ENCODE measurements around the gene PRELID3B.

The PRELID3B gene

GRCh38 chr20:59024111-59024530, 18.5 kb downstream of the PRELID3B start:
- peaks cover 71% of the 10 kb centered on the region for H3K36me3 ChIP-seq (replicated peaks; ENCODE audit: low read depth, low read length)
- TF ChIP-seq EZH2phosphoT487 (IDR thresholded peaks at IDR 0.05; ENCODE audit: low read depth): no peak
- TF ChIP-seq CTCF (IDR thresholded peaks at IDR 0.05; ENCODE audit: low read depth, low read length): no peak
- H3K79me2 ChIP-seq (ENCODE audit: low read length): peaks cover 50% of the 10 kb centered on the region
- no peak overlapping the region for H3K4me3 ChIP-seq (ENCODE audit: low read length)
- H3K4me1 ChIP-seq (ENCODE audit: low read length): peaks cover 7% of the 10 kb centered on the region
- H3K9me3 ChIP-seq (ENCODE audit: insufficient read depth, low read length): no peaks in the 10 kb centered on the region
- peaks cover 53% of the 10 kb centered on the region for H4K20me1 ChIP-seq (ENCODE audit: insufficient read depth, low read length)
- H3K4me2 ChIP-seq (ENCODE audit: low read length): no peak overlapping the region
- no peak overlapping the region for H3K9ac ChIP-seq (ENCODE audit: low read length)
- no peaks in the 10 kb centered on the region for H3K27me3 ChIP-seq (ENCODE audit: low read depth, low read length)
- H3K27ac ChIP-seq (ENCODE audit: low read length): no peak overlapping the region
- H2AFZ ChIP-seq (ENCODE audit: low read depth, low read length): no peak overlapping the region

GRCh38 chr20:59023616-59024015, 19.0 kb downstream of the PRELID3B start:
- peaks cover 45% of the 10 kb centered on the region for H3K79me2 ChIP-seq (ENCODE audit: low read length)
- H3K9me3 ChIP-seq (ENCODE audit: insufficient read depth, low read length): no peaks in the 10 kb centered on the region
- H4K20me1 ChIP-seq (ENCODE audit: insufficient read depth, low read length): peaks cover 48% of the 10 kb centered on the region
- TF ChIP-seq EZH2phosphoT487 (IDR thresholded peaks at IDR 0.05; ENCODE audit: low read depth) (no peak), CTCF (IDR thresholded peaks at IDR 0.05; ENCODE audit: low read depth, low read length) (no peak)
- H2AFZ ChIP-seq (ENCODE audit: low read depth, low read length): no peak overlapping the region
- no peaks in the 10 kb centered on the region for H3K27me3 ChIP-seq (ENCODE audit: low read depth, low read length)
- H3K9ac ChIP-seq (ENCODE audit: low read length): no peak overlapping the region
- H3K4me2 ChIP-seq (ENCODE audit: low read length): no peak overlapping the region
- H3K27ac ChIP-seq (ENCODE audit: low read length): no peak overlapping the region
- H3K36me3 ChIP-seq (replicated peaks; ENCODE audit: low read depth, low read length): peaks cover 66% of the 10 kb centered on the region
- 0 out of 2 replicates have a peak, but pooled peaks cover 2% of the 10 kb centered on the region for H3K4me1 ChIP-seq (ENCODE audit: low read length)
- no peak overlapping the region for H3K4me3 ChIP-seq (ENCODE audit: low read length)

GRCh38 chr20:59022754-59023153, 19.8 kb downstream of the PRELID3B start:
- Histone ChIP-seq H3K27ac (ENCODE audit: low read length) (no peak overlapping the region), H3K36me3 (replicated peaks; ENCODE audit: low read depth, low read length) (peaks cover 58% of the 10 kb centered on the region)
- TF ChIP-seq EZH2phosphoT487 (IDR thresholded peaks at IDR 0.05; ENCODE audit: low read depth): no peak
- TF ChIP-seq CTCF (IDR thresholded peaks at IDR 0.05; ENCODE audit: low read depth, low read length): no peak

GRCh38 chr20:59020938-59021551, 21.5 kb downstream of the PRELID3B start:
- Histone ChIP-seq H3K36me3 (replicated peaks; ENCODE audit: low read depth, low read length) (peaks cover 42% of the 10 kb centered on the region), H3K27ac (ENCODE audit: low read length) (no peak overlapping the region)

More at GRCh38 chr20:59022754-59023153, 19.8 kb downstream of the PRELID3B start:
- H3K4me1 ChIP-seq (ENCODE audit: low read length): no peaks in the 10 kb centered on the region
- H2AFZ ChIP-seq (ENCODE audit: low read depth, low read length): no peak overlapping the region
- no peak overlapping the region for H3K4me2 ChIP-seq (ENCODE audit: low read length)
- H3K79me2 ChIP-seq (ENCODE audit: low read length): peaks cover 36% of the 10 kb centered on the region
- no peak overlapping the region for H3K4me3 ChIP-seq (ENCODE audit: low read length)
- no peak overlapping the region for H3K9ac ChIP-seq (ENCODE audit: low read length)
- no peaks in the 10 kb centered on the region for H3K27me3 ChIP-seq (ENCODE audit: low read depth, low read length)
- H4K20me1 ChIP-seq (ENCODE audit: insufficient read depth, low read length): peaks cover 42% of the 10 kb centered on the region
- no peaks in the 10 kb centered on the region for H3K9me3 ChIP-seq (ENCODE audit: insufficient read depth, low read length)

More at GRCh38 chr20:59020938-59021551, 21.5 kb downstream of the PRELID3B start:
- TF ChIP-seq EZH2phosphoT487 (IDR thresholded peaks at IDR 0.05; ENCODE audit: low read depth) (no peak), CTCF (IDR thresholded peaks at IDR 0.05; ENCODE audit: low read depth, low read length) (no peak)
- Histone ChIP-seq H3K27me3 (ENCODE audit: low read depth, low read length) (no peaks in the 10 kb centered on the region), H4K20me1 (ENCODE audit: insufficient read depth, low read length) (peaks cover 25% of the 10 kb centered on the region), H3K4me1 (ENCODE audit: low read length) (peaks cover 9% of the 10 kb centered on the region), H2AFZ (ENCODE audit: low read depth, low read length) (no peak overlapping the region), H3K4me2 (ENCODE audit: low read length) (no peak overlapping the region), H3K9me3 (ENCODE audit: insufficient read depth, low read length) (no peaks in the 10 kb centered on the region), H3K79me2 (ENCODE audit: low read length) (peaks cover 19% of the 10 kb centered on the region), H3K9ac (ENCODE audit: low read length) (no peak overlapping the region), H3K4me3 (ENCODE audit: low read length) (no peak overlapping the region)

Measured in OCI-LY3 (cell line).